GM12873 (cell line): Measurements from ENCODE around the gene AWAT1.

Source experiments
- CTCF ChIP-seq: IDR thresholded peaks from 2 replicates; pipeline ENCODE4 v1.5.1; 2012; ENCODE audit warnings: low read depth, mild to moderate bottlenecking, moderate library complexity, low read length, control low read depth; ENCODE audit not compliant: insufficient read depth; ENCODE audit errors: missing control alignments

Gene AWAT1

GRCh38 chrX:70234355-70234754, at the start of gene AWAT1:
Gene AWAT1, plus strand, starts transcription at chrX:70234655. Its CDS starts 41 bp downstream, at chrX:70234696.
- no peak for TF ChIP-seq CTCF

GRCh38 chrX:70190225-70190624, 44.2 kb upstream of the AWAT1 start:
- TF ChIP-seq CTCF, result no peak

- TF ChIP-seq CTCF, result peak; percentile 68
Observed at GRCh38 chrX:70196961-70197720, 37.3 kb upstream of the AWAT1 start.

- no peak for TF ChIP-seq CTCF
Observed at GRCh38 chrX:70201732-70202131, 32.7 kb upstream of the AWAT1 start.

- TF ChIP-seq CTCF, result no peak
Observed at GRCh38 chrX:70208479-70208878, 26.0 kb upstream of the AWAT1 start.

- TF ChIP-seq CTCF, result no peak
Observed at GRCh38 chrX:70219938-70220764, 14.3 kb upstream of the AWAT1 start.

- no peak for TF ChIP-seq CTCF
Observed at GRCh38 chrX:70226048-70226447, 8.4 kb upstream of the AWAT1 start.
